Suprapubic skin (tissue), 4 donors: Measurements from ENCODE around the gene ASCC2.

Experiments used
- EP300 ChIP-seq: sonication (generic); formaldehyde crosslinking; IDR thresholded peaks from one replicate; pipeline ENCODE4 v1.6.1; 2017; ENCODE audit warnings: antibody characterized with exemption
- POLR2AphosphoS5 ChIP-seq, 3 donors: sonication (generic); formaldehyde crosslinking; IDR thresholded peaks; one replicate each; pipeline ENCODE4 v1.6.1; 2017; ENCODE audit warnings: antibody characterized with exemption in 3 of 3
- TF ChIP-seq, protein P1 (sequence below), 2 donors: fragments of 200-600 bp in 1 of 2; fragments of 450-650 bp in 1 of 2; sonication (generic) in 1 of 2; IDR thresholded peaks; one replicate each; pipeline ENCODE4 v1.5.1; 2016 to 2019; ENCODE audit warnings: antibody characterized with exemption in 2 of 2, mild to moderate bottlenecking in 1 of 2, moderate library complexity in 1 of 2

GRCh38 chr22:29801796-29802195 is 36.3 kb downstream of the ASCC2 start:
- TF ChIP-seq EP300: no peak
- TF ChIP-seq POLR2AphosphoS5 (IDR thresholded peaks at IDR 0.05): no peak
- TF ChIP-seq, protein P1, sequence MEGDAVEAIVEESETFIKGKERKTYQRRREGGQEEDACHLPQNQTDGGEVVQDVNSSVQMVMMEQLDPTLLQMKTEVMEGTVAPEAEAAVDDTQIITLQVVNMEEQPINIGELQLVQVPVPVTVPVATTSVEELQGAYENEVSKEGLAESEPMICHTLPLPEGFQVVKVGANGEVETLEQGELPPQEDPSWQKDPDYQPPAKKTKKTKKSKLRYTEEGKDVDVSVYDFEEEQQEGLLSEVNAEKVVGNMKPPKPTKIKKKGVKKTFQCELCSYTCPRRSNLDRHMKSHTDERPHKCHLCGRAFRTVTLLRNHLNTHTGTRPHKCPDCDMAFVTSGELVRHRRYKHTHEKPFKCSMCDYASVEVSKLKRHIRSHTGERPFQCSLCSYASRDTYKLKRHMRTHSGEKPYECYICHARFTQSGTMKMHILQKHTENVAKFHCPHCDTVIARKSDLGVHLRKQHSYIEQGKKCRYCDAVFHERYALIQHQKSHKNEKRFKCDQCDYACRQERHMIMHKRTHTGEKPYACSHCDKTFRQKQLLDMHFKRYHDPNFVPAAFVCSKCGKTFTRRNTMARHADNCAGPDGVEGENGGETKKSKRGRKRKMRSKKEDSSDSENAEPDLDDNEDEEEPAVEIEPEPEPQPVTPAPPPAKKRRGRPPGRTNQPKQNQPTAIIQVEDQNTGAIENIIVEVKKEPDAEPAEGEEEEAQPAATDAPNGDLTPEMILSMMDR (IDR thresholded peaks at IDR 0.05): no peak
